Esophagus squamous epithelium (tissue), 5 donors: ENCODE measurements around the gene PTPRN2. TPM values are rescaled to one million over a fixed set of nuclear protein-coding genes. Genes with fewer than 3 reads are reported as not detected.

Experiments used
- DNase-seq: peaks from one replicate; lab custom pipeline; 2025; lab: John Stamatoyannopoulos, UW
- H3K27ac ChIP-seq, 4 donors: fragments of 200-600 bp; sonication (generic); one replicate each; pipeline ENCODE4 v1.5.1; 2016 to 2019; ENCODE audit warnings: mild to moderate bottlenecking in 1 of 4
- H3K27me3 ChIP-seq, 4 donors: fragments of 200-600 bp; sonication (generic); 1 replicate in 3 of 4; 2 replicates in 1 of 4; pipeline versions ENCODE4 v1.5.1 to v1.6.0; 2017 to 2021; ENCODE audit warnings: antibody characterized with exemption in 1 of 4
- H3K36me3 ChIP-seq, 3 donors: fragments of 200-600 bp; sonication (generic); one replicate each; pipeline ENCODE4 v1.5.1; 2016 to 2019
- H3K4me1 ChIP-seq, 3 donors: fragments of 200-600 bp; sonication (generic); one replicate each; pipeline ENCODE4 v1.5.1; 2017 to 2019
- H3K4me3 ChIP-seq, 4 donors: fragments of 200-600 bp; sonication (generic); 1 replicate in 3 of 4; 2 replicates in 1 of 4; pipeline ENCODE4 v1.5.1; 2016 to 2019; ENCODE audit warnings: mild to moderate bottlenecking in 2 of 4, moderate library complexity in 1 of 4
- H3K9me3 ChIP-seq, 3 donors: fragments of 200-600 bp; sonication (generic); one replicate each; pipeline ENCODE4 v1.5.1; 2016 to 2019
- POLR2A ChIP-seq, 4 donors: fragments of 450-650 bp; IDR thresholded peaks; one replicate each; pipeline ENCODE4 v1.6.1; 2017; ENCODE audit warnings: antibody characterized with exemption in 4 of 4, mild to moderate bottlenecking in 4 of 4, moderate library complexity in 3 of 4
- WGBS, 2 donors: methylation state at CpG; one replicate each; pipeline ENCODE4 v1.1.5; 2018; 5-methylcytosine and 5-hydroxymethylcytosine counted together
- intact Hi-C: fragments of 100-400 bp; cut with DNase I; formaldehyde crosslinking; loops from one replicate; pipeline ENCODE4 v1.15.0; 2022
- total RNA-seq, 4 donors: library from RNA; depleted of rRNA; stranded (reverse); fragments of >200 nt; gene quantifications; one replicate each; pipeline ENCODE4 v1.1.0, GENCODE V29; 2016
- TF ChIP-seq, protein P1 (sequence below), 6 experiments: fragments of 450-650 bp in 4 of 6; fragments of 200-600 bp in 2 of 6; sonication (generic) in 2 of 6; IDR thresholded peaks; one replicate each; pipeline ENCODE4 v1.5.1; 2016 to 2019; ENCODE audit warnings: antibody characterized with exemption in 6 of 6, mild to moderate bottlenecking in 4 of 6, moderate library complexity in 4 of 6
- donor health status: DM: yes; HTN: yes; CAD: no.

PTPRN2 gene
- total RNA-seq, 4 donors from 2014 or later, result 0.38 to 2.7 (median 1.0) TPM

DNA sequence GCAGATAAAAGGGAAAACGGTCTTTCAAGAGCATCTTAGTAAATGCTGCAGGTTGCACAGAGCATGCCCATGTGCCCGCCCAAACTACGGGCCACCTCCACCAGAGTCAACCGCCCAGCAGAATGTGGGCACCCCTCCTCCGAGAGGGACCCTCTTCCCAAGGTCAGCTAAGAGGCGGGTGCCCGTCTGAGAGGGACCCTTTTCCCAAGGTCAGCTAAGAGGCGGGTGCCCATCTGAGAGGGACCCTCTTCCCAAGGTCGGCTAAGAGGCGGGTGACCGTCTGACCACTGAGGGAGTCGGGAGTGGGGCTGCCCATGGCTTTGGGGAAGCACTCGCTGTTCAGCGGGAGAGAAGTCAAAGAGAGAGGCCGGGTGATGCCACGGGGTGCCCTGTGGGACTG, 113.1 kb downstream of the PTPRN2 start:
- peaks cover 0 to 5% (median 0%) of the 10 kb centered on the region in 4 donors for H3K27me3 ChIP-seq
- H3K4me1 ChIP-seq, result no peaks in the 10 kb centered on the region
- H3K4me3 ChIP-seq, result no peak overlapping the region
- no peaks in the 10 kb centered on the region for H3K36me3 ChIP-seq
- no peak overlapping the region for H3K27ac ChIP-seq
- TF ChIP-seq POLR2A (IDR thresholded peaks at IDR 0.05), result no peak
- TF ChIP-seq, protein P1, sequence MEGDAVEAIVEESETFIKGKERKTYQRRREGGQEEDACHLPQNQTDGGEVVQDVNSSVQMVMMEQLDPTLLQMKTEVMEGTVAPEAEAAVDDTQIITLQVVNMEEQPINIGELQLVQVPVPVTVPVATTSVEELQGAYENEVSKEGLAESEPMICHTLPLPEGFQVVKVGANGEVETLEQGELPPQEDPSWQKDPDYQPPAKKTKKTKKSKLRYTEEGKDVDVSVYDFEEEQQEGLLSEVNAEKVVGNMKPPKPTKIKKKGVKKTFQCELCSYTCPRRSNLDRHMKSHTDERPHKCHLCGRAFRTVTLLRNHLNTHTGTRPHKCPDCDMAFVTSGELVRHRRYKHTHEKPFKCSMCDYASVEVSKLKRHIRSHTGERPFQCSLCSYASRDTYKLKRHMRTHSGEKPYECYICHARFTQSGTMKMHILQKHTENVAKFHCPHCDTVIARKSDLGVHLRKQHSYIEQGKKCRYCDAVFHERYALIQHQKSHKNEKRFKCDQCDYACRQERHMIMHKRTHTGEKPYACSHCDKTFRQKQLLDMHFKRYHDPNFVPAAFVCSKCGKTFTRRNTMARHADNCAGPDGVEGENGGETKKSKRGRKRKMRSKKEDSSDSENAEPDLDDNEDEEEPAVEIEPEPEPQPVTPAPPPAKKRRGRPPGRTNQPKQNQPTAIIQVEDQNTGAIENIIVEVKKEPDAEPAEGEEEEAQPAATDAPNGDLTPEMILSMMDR (IDR thresholded peaks at IDR 0.05), result no peak
- WGBS, 2 donors, result 73 to 77% methylated on average over 3 to 15 of the region's 16 CpGs
- no peak for DNase-seq
- no peaks in the 10 kb centered on the region for H3K9me3 ChIP-seq
- intact Hi-C loops, result no loop called here

- H3K4me1 ChIP-seq, result no peaks in the 10 kb centered on the region
- TF ChIP-seq, protein P1 (IDR thresholded peaks at IDR 0.05), result no peak
- no peak for TF ChIP-seq POLR2A (IDR thresholded peaks at IDR 0.05)
- no peak for DNase-seq
- H3K4me3 ChIP-seq, result no peak overlapping the region
- no peaks in the 10 kb centered on the region for H3K36me3 ChIP-seq
- peaks cover 0 to 6% (median 0%) of the 10 kb centered on the region in 4 donors for H3K27me3 ChIP-seq
- no peaks in the 10 kb centered on the region for H3K9me3 ChIP-seq
- intact Hi-C loops, result no loop called here
- 83 to 86% methylated on average over 12 of the region's 12 CpGs for WGBS, 2 donors
- no peak overlapping the region for H3K27ac ChIP-seq
These were observed 113.7 kb downstream of the PTPRN2 start for GRCh38 chr7:158473946-158474345.

- Histone ChIP-seq H3K4me1 (no peaks in the 10 kb centered on the region), H3K9me3 (no peaks in the 10 kb centered on the region), H3K27me3 (peaks cover 0 to 13% (median 0%) of the 10 kb centered on the region in 4 donors), H3K36me3 (no peaks in the 10 kb centered on the region), H3K4me3 (no peak overlapping the region), H3K27ac (no peak overlapping the region)
- intact Hi-C loops, result no loop called here
- 27 to 28% methylated on average over 8 to 10 of the region's 13 CpGs for WGBS, 2 donors
- DNase-seq, result no peak
- TF ChIP-seq, protein P1 (IDR thresholded peaks at IDR 0.05), result no peak
- no peak for TF ChIP-seq POLR2A (IDR thresholded peaks at IDR 0.05)
These were observed 114.4 kb downstream of the PTPRN2 start for GRCh38 chr7:158473221-158473620.

DNA sequence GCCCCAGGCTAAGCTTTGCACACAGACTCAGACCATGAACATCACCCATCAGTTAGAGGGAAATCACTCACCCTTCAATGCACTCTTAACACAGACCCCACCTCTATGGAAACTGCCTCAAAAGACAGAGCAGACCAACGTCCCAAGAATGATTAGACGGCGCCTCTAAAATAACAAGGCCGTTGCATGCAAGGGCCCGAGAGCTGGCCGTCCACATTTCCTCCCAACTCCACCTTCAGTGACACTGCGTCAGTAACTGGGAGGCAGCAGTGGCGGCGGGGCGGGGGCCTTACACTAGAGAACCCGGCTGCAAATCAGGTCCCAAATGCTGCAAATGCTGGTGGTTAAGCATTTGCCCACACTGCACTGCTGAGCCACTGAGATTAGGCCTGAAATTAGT, 115.0 kb downstream of the PTPRN2 start:
- H3K4me1 ChIP-seq, result no peaks in the 10 kb centered on the region
- WGBS, 2 donors, result 80% methylated on average over 9 of the region's 11 CpGs
- no peak overlapping the region for H3K27ac ChIP-seq
- H3K36me3 ChIP-seq, result no peaks in the 10 kb centered on the region
- TF ChIP-seq, protein P1 (IDR thresholded peaks at IDR 0.05), result no peak
- no peak for TF ChIP-seq POLR2A (IDR thresholded peaks at IDR 0.05)
- H3K27me3 ChIP-seq, result peaks cover 0 to 20% (median 0%) of the 10 kb centered on the region in 4 donors
- DNase-seq, result no peak
- no peaks in the 10 kb centered on the region for H3K9me3 ChIP-seq
- H3K4me3 ChIP-seq, result no peak overlapping the region
- intact Hi-C loops, result no loop called here

- H3K9me3 ChIP-seq, result no peaks in the 10 kb centered on the region
- 90 to 93% methylated on average over 18 of the region's 18 CpGs for WGBS, 2 donors
- no peak overlapping the region for H3K4me3 ChIP-seq
- no peak overlapping the region for H3K27ac ChIP-seq
- peaks cover 0 to 26% (median 0%) of the 10 kb centered on the region in 4 donors for H3K27me3 ChIP-seq
- TF ChIP-seq, protein P1 (IDR thresholded peaks at IDR 0.05), result no peak
- TF ChIP-seq POLR2A (IDR thresholded peaks at IDR 0.05), result no peak
- DNase-seq, result no peak
- H3K4me1 ChIP-seq, result no peaks in the 10 kb centered on the region
- H3K36me3 ChIP-seq, result no peaks in the 10 kb centered on the region
- intact Hi-C loops, result no loop called here
These were observed 115.9 kb downstream of the PTPRN2 start for GRCh38 chr7:158471716-158472115.
